ENCODE data around the gene HAUS7.

HAUS7 gene

DNA sequence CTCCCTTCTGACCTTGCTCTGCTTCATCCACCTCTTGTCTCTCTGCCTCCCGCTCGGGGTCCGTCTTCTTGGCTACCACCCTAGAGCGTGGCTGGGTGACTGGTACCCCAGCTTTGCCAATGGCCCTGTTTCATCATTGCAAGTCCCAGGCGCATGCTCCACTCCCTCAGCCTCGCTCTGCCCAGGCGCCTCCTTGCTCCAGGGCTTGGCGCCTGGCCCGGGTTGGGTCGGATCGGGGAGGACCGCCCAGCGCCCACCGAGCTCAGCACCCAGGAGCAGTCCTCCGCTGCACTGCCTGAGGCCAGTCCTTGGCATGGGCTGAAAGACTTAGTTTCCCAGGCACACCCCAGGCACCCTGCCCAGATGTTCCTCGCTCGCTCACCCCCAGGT, 25.0 kb upstream of the HAUS7 start:
- DNase-seq (ENCODE audit: low spot score) = no peak
- ChIA-PET CTCF (interaction anchor here (1.5 to 1.6 kb wide), 2 partner anchors 21 to 24 kb away, joined by 5 to 6 read pairs; no protein-coding TSS in a partner anchor), POLR2A (ENCODE audit: low non-redundant PET) (no interaction called here)
- TF ChIP-seq, protein P1, sequence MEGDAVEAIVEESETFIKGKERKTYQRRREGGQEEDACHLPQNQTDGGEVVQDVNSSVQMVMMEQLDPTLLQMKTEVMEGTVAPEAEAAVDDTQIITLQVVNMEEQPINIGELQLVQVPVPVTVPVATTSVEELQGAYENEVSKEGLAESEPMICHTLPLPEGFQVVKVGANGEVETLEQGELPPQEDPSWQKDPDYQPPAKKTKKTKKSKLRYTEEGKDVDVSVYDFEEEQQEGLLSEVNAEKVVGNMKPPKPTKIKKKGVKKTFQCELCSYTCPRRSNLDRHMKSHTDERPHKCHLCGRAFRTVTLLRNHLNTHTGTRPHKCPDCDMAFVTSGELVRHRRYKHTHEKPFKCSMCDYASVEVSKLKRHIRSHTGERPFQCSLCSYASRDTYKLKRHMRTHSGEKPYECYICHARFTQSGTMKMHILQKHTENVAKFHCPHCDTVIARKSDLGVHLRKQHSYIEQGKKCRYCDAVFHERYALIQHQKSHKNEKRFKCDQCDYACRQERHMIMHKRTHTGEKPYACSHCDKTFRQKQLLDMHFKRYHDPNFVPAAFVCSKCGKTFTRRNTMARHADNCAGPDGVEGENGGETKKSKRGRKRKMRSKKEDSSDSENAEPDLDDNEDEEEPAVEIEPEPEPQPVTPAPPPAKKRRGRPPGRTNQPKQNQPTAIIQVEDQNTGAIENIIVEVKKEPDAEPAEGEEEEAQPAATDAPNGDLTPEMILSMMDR (conservative IDR thresholded peaks at IDR 0.05; ENCODE audit: low read depth) = no peak
- peak overlapping the region; percentile 92 for H3K27ac ChIP-seq

DNA sequence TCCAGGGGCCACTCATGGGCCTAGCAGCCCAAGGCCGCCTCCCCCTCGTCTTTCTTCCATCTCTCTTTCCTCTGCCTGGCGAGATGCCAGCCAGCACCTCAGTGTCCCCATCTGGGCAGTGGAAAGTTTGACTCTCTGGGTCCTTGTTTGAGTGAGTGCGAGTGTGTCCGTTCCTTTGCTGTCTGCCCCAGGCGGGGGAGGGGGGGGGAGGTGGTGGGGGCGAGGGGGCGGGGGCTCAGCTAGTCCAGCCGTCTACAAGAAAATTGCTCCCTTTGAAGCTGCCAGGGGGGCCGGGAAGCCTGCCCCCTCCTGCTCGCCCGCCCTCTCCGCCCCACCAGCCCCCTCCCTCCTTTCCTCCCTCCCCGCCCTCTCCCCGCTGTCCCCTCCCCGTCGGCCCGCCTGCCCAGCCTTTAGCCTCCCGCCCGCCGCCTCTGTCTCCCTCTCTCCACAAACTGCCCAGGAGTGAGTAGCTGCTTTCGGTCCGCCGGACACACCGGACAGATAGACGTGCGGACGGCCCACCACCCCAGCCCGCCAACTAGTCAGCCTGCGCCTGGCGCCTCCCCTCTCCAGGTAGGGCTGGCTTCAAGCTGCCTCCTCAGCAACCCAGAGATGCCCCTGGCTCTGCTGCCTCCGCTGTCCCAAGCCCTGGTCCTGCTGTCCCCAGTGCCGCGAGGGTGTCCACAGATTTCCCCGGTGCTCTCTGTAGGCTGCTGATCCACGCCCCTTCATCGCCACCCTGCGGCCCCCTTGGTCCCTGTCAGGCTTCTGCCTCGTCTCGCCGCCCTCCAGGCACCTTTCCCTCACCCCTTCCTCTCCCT, 24.4 kb upstream of the HAUS7 start, which contains the start of gene BGN:
Gene BGN, plus strand, starts transcription at position 440 of the 821 bp plus-strand sequence. CDS start 9,652 bp downstream, outside the sequence.
- POLR2A ChIA-PET (ENCODE audit: low non-redundant PET) = no interaction called here
- no peak for DNase-seq (ENCODE audit: low spot score)
- CTCF ChIA-PET = interaction anchor here (0.6 to 1.6 kb wide), 5 partner anchors 12 to 60 kb away, joined by 3 to 9 read pairs (median 5); no protein-coding TSS in a partner anchor
- H3K27ac ChIP-seq = peak within 1 kb of the TSS; percentile 92
- TF ChIP-seq, protein P1 (conservative IDR thresholded peaks at IDR 0.05; ENCODE audit: low read depth) = peak; percentile 14; the same call in 1 of the 2 replicates

DNA sequence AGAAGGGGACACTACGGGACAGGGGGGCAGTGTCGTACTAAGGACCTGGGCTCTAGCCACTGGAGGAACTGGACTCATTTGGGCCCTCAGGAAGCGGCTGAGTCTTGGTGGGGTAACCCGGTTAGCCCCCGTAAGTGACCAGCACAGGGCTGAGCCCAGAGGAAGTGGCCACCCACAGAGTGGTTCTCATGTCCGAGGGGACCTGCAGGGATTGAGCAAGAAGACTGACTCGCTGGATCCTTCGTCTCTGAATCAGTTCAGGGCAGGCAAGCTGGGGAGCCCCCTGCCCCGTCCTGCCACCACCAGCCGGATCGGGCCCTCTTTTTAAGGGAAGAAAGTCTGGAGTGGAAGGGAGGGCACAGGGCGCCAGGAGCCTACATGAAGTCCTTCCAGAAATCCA, 23.7 kb upstream of the HAUS7 start:
- H3K27ac ChIP-seq = peak overlapping the region; percentile 92
- POLR2A ChIA-PET (ENCODE audit: low non-redundant PET) = no interaction called here
- TF ChIP-seq, protein P1 (conservative IDR thresholded peaks at IDR 0.05; ENCODE audit: low read depth) = no peak
- DNase-seq (ENCODE audit: low spot score) = no peak
- CTCF ChIA-PET = interaction anchor here (0.6 to 0.9 kb wide), 2 partner anchors 13 to 535 kb away, joined by 3 to 9 read pairs; no protein-coding TSS in a partner anchor

DNA sequence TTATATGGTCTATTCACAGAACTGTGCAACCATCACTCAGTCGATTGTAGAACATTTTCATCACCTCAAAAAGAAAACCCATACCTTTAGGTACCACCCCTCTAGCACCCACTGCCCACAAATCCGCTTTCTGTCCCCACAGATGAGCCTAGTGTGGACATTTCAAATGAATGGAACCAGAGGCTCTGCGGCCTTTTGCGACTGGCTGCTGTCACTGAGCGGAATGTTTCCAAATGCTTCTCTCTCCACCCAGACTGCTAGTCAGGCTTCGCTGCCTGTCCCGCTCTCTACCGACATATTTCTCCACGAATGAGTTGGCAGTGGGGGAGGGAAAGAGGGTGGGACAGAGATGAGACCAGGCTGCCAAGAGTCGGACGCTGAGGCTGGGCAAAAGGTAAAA, 22.7 kb upstream of the HAUS7 start:
- peak overlapping the region; percentile 92 for H3K27ac ChIP-seq
- TF ChIP-seq, protein P1 (conservative IDR thresholded peaks at IDR 0.05; ENCODE audit: low read depth) = no peak
- ChIA-PET CTCF (interaction anchor here (0.5 kb wide), 1 partner anchor 417 kb away, joined by 3 read pairs; no protein-coding TSS in a partner anchor), POLR2A (ENCODE audit: low non-redundant PET) (no interaction called here)
- DNase-seq (ENCODE audit: low spot score) = no peak

DNA sequence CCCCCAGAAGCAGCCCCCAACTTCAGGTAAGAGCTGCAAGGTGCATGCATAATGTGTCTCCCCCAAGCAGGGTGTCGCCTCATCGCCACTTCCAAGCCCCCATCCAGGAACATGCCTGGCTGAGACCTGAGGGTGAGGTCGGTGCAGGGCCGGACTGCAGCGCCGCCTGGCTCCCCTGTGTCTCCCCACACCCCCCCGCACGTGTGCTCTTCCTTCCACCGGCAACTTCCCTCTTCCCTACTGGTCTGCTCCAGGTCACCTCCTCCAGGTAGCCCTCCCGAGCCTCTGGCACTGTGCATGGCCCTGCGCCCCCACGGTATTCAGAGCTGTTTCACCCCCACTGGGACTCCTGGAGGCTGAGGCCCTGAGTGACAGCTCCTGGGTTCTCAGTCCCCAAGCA, 22.2 kb upstream of the HAUS7 start:
- CTCF ChIA-PET = interaction anchor here (0.5 to 0.9 kb wide), 2 partner anchors 15 to 22 kb away, joined by 4 read pairs; partner anchors contain the start of gene HAUS7
- DNase-seq (ENCODE audit: low spot score) = no peak
- POLR2A ChIA-PET (ENCODE audit: low non-redundant PET) = no interaction called here
- TF ChIP-seq, protein P1 (conservative IDR thresholded peaks at IDR 0.05; ENCODE audit: low read depth) = no peak
- peak overlapping the region; percentile 92 for H3K27ac ChIP-seq

DNA sequence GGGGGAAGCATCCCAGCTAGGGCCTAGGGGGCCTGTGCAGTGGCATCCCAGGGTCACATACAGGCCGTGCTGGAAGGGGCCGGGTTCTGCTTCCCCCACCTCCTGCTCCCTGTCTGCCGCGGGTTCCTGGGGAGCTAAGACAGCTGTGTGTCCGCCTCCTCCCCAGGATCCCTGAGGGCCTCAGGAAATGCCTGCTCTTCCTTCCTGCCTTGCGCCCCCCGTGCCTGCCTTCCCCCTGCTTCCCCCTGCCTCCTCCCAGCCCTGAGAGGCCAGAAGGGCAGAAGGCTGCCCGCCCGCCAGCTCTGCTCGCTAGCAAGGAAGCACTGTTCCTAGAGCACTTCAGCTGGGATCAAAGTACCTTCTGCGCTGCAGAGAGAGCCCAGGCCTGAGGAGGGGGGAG, 21.5 kb upstream of the HAUS7 start:
- no peak for DNase-seq (ENCODE audit: low spot score)
- TF ChIP-seq, protein P1 (conservative IDR thresholded peaks at IDR 0.05; ENCODE audit: low read depth) = no peak
- ChIA-PET POLR2A (ENCODE audit: low non-redundant PET) (no interaction called here), CTCF (interaction anchor here (0.6 to 1.9 kb wide), 3 partner anchors 15 to 21 kb away, joined by 3 to 8 read pairs (median 4); partner anchors contain the start of gene HAUS7)
- H3K27ac ChIP-seq = peak overlapping the region; percentile 92

All from RWPE1 (cell line).